IPS-NIHi7 (cell line): Measurements from ENCODE around the gene OR56A5.
"Not testable (repeated sequence)": the region's sequence is repeated elsewhere in the genome, so short reads cannot be mapped to it uniquely, and the experiment has no call there.

Experiments used
- DNase-seq: peaks from one replicate; pipeline ENCODE4 v3.0.0; 2012; ENCODE audit warnings: mixed read lengths; ENCODE audit errors: extremely low spot score

Gene OR56A5, protein sequence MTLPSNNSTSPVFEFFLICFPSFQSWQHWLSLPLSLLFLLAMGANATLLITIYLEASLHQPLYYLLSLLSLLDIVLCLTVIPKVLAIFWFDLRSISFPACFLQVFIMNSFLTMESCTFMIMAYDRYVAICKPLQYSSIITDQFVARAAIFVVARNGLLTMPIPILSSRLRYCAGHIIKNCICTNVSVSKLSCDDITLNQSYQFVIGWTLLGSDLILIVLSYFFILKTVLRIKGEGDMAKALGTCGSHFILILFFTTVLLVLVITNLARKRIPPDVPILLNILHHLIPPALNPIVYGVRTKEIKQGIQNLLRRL

GRCh38 chr11:5968394-5968793, at the start of gene OR56A5:
Gene OR56A5 (minus strand): TSS chr11:5968494. CDS start chr11:5968494, 0 bp downstream.
- DNase-seq: no peak

DNA sequence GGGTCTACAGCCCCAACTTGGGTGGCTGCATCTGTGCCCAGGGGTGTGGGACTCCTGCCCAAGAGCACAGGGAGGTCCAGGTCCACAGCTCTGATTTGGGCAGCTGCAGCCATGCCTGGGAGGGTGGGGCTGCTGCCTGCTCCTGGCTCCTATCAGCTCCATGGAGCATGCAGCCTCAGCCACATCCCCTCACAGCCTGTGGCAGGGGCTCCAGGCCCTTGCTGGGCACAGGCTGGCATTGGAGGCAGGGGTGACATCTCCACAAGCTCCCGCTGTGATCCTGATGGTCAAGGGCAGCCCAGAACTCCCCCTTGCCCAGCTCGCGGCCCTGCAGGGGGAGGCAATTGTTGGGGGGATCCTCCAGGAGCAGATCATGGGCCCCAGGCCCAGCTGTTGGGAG, 44.7 kb upstream of the OR56A5 start:
- no peak for DNase-seq

- no peak for DNase-seq
Observed at GRCh38 chr11:6012035-6012668, 43.9 kb upstream of the OR56A5 start.

GRCh38 chr11:6006846-6007245, 38.6 kb upstream of the OR56A5 start, which contains the start of gene OR56A4:
Gene OR56A4 (minus strand): TSS chr11:6006946. CDS start chr11:6002992, 3,954 bp downstream.
- no peak for DNase-seq

DNA sequence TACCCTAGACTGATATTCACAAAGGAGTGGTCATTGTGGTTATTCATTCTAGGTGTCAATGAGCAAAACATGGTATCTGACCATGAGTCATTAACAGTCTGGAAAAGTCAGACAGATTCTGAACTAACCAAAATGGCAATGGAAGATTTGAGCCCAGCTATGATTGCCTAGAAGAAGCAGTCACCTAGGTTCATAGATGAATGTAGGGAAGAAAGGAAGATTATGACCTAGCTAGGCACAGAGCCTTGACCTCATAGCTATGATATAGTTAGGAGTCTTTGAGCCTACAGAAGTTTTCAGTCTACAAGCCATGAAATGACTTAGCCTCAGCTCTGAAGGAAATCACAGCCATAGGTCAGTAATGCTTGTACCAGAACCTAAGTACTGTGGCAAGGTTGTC, 38.1 kb upstream of the OR56A5 start:
- no peak for DNase-seq

DNA sequence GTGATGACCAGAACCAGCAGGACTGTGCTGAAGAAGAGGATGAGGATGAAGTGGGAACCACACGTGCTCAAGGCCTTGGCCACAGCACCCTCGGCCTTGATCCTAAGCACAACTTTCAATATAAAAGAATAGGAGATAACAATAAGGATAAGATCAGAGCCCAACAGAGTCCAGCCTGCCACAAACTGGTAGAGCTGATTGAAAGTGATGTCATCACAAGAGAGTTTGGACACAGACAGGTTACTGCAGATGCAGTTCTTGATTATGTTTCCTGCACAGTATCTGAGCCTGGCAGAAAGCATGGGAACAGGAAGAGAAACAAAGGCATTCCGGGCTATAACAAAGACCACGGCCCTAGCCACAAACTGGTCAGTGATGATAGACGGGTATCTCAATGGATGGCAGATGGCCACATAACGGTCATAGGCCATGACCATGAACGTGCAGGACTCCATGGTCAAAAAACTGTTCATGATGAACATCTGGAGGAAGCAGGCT, 34.0 kb upstream of the OR56A5 start:
- no peak for DNase-seq

DNA sequence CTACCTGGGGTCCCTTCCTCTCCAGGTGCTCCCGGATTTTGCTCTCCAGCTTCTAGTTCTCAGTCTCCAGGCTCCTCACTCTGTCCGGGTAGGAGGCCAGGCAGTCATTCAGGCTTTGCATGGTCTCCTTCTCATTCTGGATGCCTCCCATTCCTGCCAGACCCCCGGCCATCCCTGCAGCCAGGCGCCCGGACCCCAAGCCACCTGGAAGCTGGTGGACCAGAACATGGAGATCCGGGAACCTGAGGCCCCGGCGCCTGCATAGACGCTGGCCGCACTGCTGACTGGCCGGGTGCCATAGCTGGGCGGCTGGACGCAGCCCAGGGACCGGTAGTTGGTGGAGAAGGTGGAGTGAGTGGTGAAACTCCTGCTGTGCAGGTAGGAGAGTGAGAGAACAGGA, 26.5 kb upstream of the OR56A5 start:
- no peak for DNase-seq

- DNase-seq: peak; percentile 73
Observed at GRCh38 chr11:5992604-5993251, 24.4 kb upstream of the OR56A5 start.

GRCh38 chr11:5992150-5992549, 23.9 kb upstream of the OR56A5 start:
- no peak for DNase-seq

DNA sequence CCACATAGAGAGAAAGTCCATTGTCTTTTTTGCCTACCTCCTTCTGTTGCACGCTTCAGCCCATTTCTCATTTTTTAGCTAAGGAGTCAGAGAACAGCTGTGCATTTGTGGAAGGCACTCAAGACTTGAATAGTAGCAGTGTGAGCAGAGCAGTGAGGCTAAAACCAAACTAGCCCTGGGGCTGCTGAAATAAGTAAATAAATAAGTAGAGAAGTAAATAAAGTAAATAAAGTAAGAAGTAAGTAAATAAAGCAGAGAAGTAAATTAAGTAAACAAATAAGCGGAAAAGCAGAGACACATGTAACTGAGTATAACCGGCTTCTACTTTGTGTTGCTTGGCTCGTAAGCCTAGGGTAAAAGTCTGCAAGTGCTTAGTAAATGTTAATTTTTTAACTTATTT, 20.9 kb upstream of the OR56A5 start:
- no peak for DNase-seq

- DNase-seq: no peak
Observed at GRCh38 chr11:5986885-5987284, 18.6 kb upstream of the OR56A5 start, which contains the start of gene OR52L1. Gene OR52L1 (minus strand): TSS chr11:5986985. CDS start chr11:5986930, 55 bp downstream.

DNA sequence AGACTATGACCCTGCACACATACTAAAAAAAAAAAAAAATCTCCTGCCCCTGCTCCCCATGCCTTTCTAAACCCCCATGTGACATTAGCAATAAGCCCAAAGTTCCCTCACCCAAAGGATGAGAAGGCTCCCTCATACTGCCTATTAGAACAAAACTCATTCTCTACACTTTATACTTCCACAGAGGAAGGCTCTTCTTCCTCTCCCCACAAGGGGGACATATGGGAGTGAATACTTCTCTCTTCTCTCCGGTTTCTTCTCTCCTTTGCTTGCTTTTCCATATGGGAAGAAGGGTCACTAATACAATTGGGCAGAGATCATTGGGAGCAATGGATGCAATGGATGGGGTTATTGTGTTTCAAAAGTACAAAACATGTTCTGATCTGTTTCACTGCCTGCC, 15.1 kb upstream of the OR56A5 start:
- no peak for DNase-seq

- no peak for DNase-seq
Observed at GRCh38 chr11:5973530-5973929, 5.2 kb upstream of the OR56A5 start.

GRCh38 chr11:5967708-5968107, 586 bp downstream of the OR56A5 start:
- no peak for DNase-seq

DNA sequence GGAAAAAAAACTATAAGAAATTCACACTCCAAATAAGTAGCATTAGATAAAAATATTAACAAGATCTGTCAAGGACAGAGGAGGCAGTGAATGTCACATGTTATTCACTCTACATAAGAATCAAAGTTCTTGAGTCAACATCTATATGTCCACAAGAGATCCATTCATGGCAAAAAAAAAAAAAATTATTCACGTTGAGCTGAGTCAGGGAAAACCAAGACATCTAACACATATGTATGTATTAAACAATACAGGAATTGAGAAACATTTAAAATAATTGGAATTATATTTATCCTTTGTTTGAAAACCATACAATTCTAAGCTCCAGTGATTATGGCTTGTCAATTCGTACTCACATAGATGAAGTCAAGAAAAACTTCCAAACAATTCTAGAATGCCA, 1.3 kb downstream of the OR56A5 start:
- no peak for DNase-seq

DNA sequence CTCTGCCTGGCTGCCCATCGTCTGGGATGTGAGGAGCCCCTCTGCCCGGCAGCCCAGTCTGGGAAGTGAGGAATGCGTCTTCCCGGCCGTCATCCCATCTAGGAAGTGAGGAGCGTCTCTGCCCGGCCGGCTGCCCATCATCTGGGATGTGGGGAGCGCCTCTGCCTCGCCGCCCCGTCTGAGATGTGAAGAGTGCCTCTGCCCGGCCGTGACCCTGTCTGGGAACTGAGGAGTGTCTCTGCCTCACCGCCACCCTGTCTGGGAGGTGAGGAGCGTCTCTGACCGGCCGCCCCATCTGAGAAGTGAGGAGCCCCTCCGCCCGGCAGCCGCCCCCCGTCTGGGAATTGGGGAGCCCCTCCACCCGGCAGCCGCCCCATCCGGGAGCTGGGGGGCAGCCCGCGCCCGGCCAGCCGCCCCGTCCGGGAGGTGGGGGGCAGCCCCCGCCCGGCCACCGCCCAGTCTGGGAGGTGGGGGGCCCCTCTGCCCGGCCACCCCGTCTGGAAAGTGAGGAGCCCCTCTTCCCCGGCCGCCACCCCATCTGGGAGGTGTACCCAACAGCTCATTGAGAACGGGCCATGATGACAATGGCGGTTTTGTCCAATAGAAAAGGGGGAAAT, 7.5 kb downstream of the OR56A5 start:
- not testable (repeated sequence) for DNase-seq

DNA sequence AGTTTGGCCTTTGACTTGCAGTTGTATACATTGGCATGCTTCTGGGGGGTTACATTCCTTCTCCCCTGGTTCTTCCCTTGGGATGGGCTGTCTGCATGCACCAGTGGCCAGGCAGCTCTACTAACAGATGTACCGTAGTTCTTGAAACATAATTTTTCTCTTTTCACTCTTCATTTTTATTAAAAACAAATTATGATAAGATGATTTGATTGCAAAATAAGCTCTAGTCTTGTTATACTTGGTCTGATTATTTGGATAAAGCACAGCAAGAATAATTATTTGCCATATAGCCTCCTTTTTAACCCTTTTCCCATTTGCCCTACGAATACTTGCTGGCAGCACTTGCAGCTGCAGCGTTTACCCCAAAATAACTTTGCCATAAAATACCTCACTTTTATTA, 12.7 kb downstream of the OR56A5 start:
- no peak for DNase-seq

DNA sequence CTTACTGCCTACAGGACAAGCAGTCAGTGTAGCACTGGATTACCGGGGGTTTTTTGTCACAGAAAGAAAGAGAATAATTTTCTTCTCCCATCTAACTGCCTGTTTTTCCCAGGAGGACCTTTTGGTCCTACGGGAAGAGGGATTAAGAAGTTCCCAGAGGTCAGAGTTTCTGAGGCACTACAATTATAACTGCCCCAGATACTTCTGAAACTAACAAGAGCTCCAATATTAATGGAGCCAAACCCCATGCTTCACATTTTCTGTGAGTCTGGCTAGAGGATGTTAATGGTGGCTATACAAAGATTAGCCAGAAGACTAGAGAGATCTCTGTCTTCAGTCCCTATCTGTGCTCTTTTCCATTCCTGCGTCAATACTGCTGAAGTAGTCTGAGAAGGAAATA, 26.3 kb downstream of the OR56A5 start, which contains the start of gene OR56A3:
Gene OR56A3, plus strand, starts transcription at position 301 of the 400 bp plus-strand sequence. CDS start 5,096 bp downstream, outside the sequence.
- DNase-seq: no peak

DNA sequence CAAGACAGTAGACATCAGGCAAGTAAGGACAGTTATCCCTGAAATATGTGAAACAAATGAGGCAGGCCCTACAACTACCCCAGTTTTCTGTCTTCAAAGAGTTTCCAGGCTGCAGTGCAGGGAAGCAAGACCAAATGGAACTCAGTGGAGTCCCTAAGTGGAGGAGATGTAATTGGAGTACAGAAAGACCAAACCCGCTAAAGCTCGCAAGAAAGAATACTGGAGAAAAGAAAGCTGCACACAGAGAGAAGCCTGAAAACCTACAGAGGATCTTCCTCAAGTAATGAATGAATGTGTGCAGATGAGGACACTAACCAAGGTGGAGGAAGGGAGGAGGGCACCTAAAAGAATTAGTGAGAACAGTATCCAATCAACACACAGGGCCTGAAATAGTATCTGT, 27.5 kb downstream of the OR56A5 start:
- no peak for DNase-seq

DNA sequence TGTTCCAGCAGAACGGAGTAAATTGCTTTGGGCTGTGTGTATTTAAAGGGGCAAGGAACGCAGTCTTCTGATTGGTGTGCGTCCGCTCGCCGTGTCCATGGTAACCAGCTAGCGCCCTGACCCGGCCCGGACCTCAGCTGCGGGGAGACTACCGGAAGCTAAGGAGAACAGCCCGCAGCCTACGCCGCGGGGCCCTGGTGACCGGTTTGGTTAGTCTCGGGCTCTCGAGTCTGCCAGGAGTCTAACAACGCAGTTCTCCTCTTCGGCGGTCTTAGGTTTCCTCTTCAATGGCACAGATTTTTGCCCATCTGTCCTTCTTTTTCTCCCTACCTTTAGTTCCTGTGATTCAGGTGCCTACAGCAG, 29.7 kb downstream of the OR56A5 start:
- no peak for DNase-seq

DNA sequence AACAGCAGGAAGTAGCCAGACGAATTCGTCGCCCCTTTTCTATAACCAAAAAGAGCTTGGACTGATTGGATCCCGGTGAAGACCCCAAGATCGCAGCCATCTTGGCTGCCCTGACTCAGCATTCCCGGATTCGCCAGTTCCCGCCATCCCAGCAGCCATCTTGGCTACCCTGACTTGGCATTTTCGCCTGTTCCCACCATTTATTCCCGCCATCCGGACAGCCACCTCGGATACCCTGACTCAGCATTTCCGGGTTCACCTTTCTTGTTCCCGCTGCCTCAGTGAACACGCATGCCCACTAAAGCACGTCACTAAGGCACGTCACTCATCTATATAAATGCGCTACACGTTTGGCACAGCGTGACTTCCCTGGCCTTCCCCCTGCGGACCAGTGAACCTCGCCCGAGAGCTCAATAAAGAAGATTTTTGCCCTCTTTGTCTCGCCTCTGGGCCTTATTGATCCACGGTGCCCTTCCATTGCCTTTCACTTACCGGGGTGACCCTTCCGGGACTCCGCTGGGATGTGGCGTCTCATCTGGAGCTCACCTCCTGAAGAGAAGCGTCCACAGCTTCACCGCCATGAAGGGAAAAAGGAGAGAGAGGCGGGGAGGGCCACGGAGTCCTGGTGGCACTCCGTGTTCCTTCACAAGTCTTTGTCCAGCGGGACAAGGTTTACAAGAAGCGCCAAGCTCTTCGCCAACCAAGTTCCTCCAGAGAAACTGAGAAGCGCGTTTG, 30.3 kb downstream of the OR56A5 start:
- no peak for DNase-seq
